Spleen (tissue), 11 donors: ENCODE results near the gene HMSD. TPM values are rescaled to one million over a fixed set of nuclear protein-coding genes. Genes with fewer than 3 reads are reported as not detected.
A peak's percentile ranks its signal among the peaks of the same experiment; 100 is the strongest.

Source experiments
- DNase-seq: peaks from one replicate; pipeline ENCODE4 v3.0.0-alpha.2; 2020
- H3K27ac ChIP-seq, 8 donors: fragments of 200-600 bp; sonication (generic) in 7 of 8; 1 replicate in 4 of 8; 2 replicates in 4 of 8; pipeline versions ENCODE4 v1.5.0 to v1.8.0; 2016 to 2021; ENCODE audit warnings: inconsistent platforms in 4 of 8, mild to moderate bottlenecking in 4 of 8, moderate library complexity in 1 of 8
- H3K27me3 ChIP-seq, 7 donors: fragments of 200-600 bp; sonication (generic) in 6 of 7; replicated peaks in 1 of 7; 1 replicate in 4 of 7; 2 replicates in 3 of 7; pipeline versions ENCODE4 v1.5.0 to v1.8.0; 2016 to 2021; ENCODE audit warnings: inconsistent platforms in 3 of 7, mild to moderate bottlenecking in 1 of 7
- H3K36me3 ChIP-seq, 6 donors: fragments of 200-600 bp; sonication (generic) in 5 of 6; 1 replicate in 4 of 6; 2 replicates in 2 of 6; pipeline versions ENCODE4 v1.5.0 to v1.8.0; 2016 to 2021; ENCODE audit warnings: inconsistent platforms in 2 of 6
- H3K4me1 ChIP-seq, 6 donors: fragments of 200-600 bp; sonication (generic) in 5 of 6; 1 replicate in 3 of 6; 2 replicates in 3 of 6; pipeline versions ENCODE4 v1.5.0 to v1.8.0; 2016 to 2021; ENCODE audit warnings: inconsistent platforms in 3 of 6
- H3K4me3 ChIP-seq, 8 donors: fragments of 200-600 bp; sonication (generic) in 7 of 8; 1 replicate in 4 of 8; 2 replicates in 4 of 8; pipeline versions ENCODE4 v1.5.0 to v1.8.0; 2016 to 2021; ENCODE audit warnings: inconsistent platforms in 4 of 8, mild to moderate bottlenecking in 4 of 8, moderate library complexity in 2 of 8
- H3K9me3 ChIP-seq, 8 donors: fragments of 200-600 bp; sonication (generic) in 7 of 8; 1 replicate in 4 of 8; 2 replicates in 4 of 8; pipeline versions ENCODE4 v1.5.0 to v1.8.0; 2016 to 2021; ENCODE audit warnings: inconsistent platforms in 4 of 8
- POLR2A ChIP-seq, 3 donors: fragments of 450-650 bp; IDR thresholded peaks; one replicate each; pipeline ENCODE4 v1.5.1; 2017; ENCODE audit warnings: antibody characterized with exemption in 3 of 3, mild to moderate bottlenecking in 1 of 3
- POLR2AphosphoS5 ChIP-seq, 3 donors: sonication (generic); formaldehyde crosslinking; IDR thresholded peaks; one replicate each; pipeline ENCODE4 v1.5.1; 2017; ENCODE audit warnings: antibody characterized with exemption in 3 of 3
- WGBS, 5 donors: extraction: QIAGEN DNeasy Blood & Tissue Kit in 3 of 5; methylation state at CpG; one replicate each; pipeline versions ENCODE4 v1.1.5 to v1.1.7; 2013 to 2018; 5-methylcytosine and 5-hydroxymethylcytosine counted together
- intact Hi-C: fragments of 100-400 bp; cut with DNase I; formaldehyde crosslinking; loops from one replicate; pipeline ENCODE4 v1.15.0; 2023; ENCODE audit warnings: low total_unique reads
- polyA plus RNA-seq, 3 donors: library from polyadenylated mRNA; stranded (reverse); fragments of 200-250 nt; gene quantifications; one replicate each; pipeline ENCODE4 v1.2.1, GENCODE V29; 2013
- total RNA-seq, 7 donors: library from RNA; depleted of rRNA in 3 of 7; stranded (reverse); fragments of >200 nt in 3 of 7; fragmentation: NEBNext Ultra II Directional in 4 of 7; extraction: Animal tissue kit (Norgen Biotek cat#: 25700) in 4 of 7; gene quantifications; one replicate each; pipeline versions ENCODE4 v1.1.0 to v1.2.1, GENCODE V29; 2016 to 2021
- TF ChIP-seq, protein P1 (sequence below), 11 experiments: fragments of 200-600 bp in 7 of 11; fragments of 450-650 bp in 4 of 11; sonication (generic) in 4 of 11; IDR thresholded peaks in 8 of 11; conservative IDR thresholded peaks in 3 of 11; 1 replicate in 7 of 11; 2 replicates in 4 of 11; pipeline versions ENCODE4 v1.4.0 to v1.8.0; 2016 to 2021; ENCODE audit warnings: antibody characterized with exemption in 11 of 11, inconsistent platforms in 4 of 11, mild to moderate bottlenecking in 1 of 11
- donor health status: healthy with polysubstance abuse.
- donor health status: DM: no; HTN: no; CAD: no; lungs with moderate emphysema.
- donor health status: DM: no; HTN: no; CAD: no.
- donor health status: Bipolar disorder and iron deficiency.
- donor health status: healthy.
- donor health status: DM: no; HTN: no; CAD: no.
- donor health status: DM: yes; HTN: yes; CAD: no.

The HMSD gene
- total and polyA plus RNA-seq, 10 donors = 0.23 to 2.2 (median 0.62) TPM; not detected in 3

DNA sequence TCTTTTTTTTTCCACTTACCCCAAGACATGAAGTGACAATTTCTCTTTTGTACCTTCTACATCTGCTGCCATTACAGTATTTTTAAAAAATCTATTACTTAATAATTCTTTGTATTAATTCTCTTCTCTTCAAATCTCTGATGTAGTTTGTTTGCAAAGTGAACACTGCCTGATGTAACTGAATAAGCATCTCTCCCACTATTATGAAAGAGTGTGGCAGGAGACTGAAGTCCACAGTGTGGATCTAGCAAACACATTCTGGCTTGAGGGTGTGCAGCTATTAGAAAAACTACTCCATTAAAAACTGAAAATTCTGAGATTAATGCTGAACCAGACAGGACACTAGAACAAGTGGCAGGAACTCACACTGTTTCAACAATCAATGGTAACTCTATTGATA, 15.8 kb downstream of the HMSD start:
- H3K4me3 ChIP-seq = no peak overlapping the region
- no peak for DNase-seq
- no peak overlapping the region for H3K27ac ChIP-seq
- H3K4me1 ChIP-seq = peaks cover 3 to 21% (median 7%) of the 10 kb centered on the region in 6 donors
- H3K36me3 ChIP-seq = no peaks in the 10 kb centered on the region
- TF ChIP-seq, protein P1, sequence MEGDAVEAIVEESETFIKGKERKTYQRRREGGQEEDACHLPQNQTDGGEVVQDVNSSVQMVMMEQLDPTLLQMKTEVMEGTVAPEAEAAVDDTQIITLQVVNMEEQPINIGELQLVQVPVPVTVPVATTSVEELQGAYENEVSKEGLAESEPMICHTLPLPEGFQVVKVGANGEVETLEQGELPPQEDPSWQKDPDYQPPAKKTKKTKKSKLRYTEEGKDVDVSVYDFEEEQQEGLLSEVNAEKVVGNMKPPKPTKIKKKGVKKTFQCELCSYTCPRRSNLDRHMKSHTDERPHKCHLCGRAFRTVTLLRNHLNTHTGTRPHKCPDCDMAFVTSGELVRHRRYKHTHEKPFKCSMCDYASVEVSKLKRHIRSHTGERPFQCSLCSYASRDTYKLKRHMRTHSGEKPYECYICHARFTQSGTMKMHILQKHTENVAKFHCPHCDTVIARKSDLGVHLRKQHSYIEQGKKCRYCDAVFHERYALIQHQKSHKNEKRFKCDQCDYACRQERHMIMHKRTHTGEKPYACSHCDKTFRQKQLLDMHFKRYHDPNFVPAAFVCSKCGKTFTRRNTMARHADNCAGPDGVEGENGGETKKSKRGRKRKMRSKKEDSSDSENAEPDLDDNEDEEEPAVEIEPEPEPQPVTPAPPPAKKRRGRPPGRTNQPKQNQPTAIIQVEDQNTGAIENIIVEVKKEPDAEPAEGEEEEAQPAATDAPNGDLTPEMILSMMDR (IDR thresholded peaks at IDR 0.05 in 8 of 11, conservative IDR thresholded peaks at IDR 0.05 in 3 of 11) = no peak
- no peak for TF ChIP-seq POLR2AphosphoS5 (IDR thresholded peaks at IDR 0.05)
- TF ChIP-seq POLR2A (IDR thresholded peaks at IDR 0.05) = no peak
- intact Hi-C loops = no loop called here
- H3K9me3 ChIP-seq = no peaks in the 10 kb centered on the region
- no peaks in the 10 kb centered on the region for H3K27me3 ChIP-seq

DNA sequence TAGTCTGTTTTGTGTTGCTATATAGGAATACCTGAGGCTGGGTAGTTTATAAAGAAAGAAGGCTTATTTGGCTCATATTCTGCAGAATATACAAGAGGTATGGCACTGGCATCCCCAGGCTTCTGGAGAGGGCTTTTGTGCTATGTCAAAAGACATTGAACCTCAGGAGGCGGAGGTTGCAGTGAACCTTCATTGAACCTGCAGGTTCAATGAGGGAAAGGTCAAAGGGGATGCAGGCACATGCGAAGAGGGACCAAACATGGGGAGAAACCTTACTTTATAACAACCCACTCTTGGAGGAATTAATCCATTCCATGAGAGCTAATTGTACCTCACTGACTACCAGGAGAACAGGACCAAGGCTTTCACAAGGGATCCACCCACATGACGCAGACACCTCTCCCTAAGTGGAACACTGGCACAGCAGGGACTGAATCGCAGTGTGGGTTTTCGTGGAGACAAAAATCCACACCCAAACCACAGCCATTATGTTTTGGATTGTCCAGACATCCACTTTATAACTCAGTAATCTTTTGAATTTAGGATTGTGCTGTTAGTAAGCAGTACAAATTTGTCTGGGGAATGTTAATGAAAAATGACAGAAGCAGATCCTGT, 16.7 kb downstream of the HMSD start:
- Histone ChIP-seq H3K9me3 (no peaks in the 10 kb centered on the region), H3K4me3 (no peak overlapping the region), H3K27me3 (no peaks in the 10 kb centered on the region), H3K36me3 (no peaks in the 10 kb centered on the region), H3K4me1 (peaks cover 4 to 26% (median 8%) of the 10 kb centered on the region in 6 donors), H3K27ac (no peak overlapping the region)
- WGBS, 5 donors = 84 to 95% (median 87%) methylated on average over 5 of the region's 5 CpGs
- no peak for DNase-seq
- no peak for TF ChIP-seq POLR2A (IDR thresholded peaks at IDR 0.05)
- no peak for TF ChIP-seq POLR2AphosphoS5 (IDR thresholded peaks at IDR 0.05)
- TF ChIP-seq, protein P1 (IDR thresholded peaks at IDR 0.05 in 8 of 11, conservative IDR thresholded peaks at IDR 0.05 in 3 of 11) = no peak
- intact Hi-C loops = no loop called here

DNA sequence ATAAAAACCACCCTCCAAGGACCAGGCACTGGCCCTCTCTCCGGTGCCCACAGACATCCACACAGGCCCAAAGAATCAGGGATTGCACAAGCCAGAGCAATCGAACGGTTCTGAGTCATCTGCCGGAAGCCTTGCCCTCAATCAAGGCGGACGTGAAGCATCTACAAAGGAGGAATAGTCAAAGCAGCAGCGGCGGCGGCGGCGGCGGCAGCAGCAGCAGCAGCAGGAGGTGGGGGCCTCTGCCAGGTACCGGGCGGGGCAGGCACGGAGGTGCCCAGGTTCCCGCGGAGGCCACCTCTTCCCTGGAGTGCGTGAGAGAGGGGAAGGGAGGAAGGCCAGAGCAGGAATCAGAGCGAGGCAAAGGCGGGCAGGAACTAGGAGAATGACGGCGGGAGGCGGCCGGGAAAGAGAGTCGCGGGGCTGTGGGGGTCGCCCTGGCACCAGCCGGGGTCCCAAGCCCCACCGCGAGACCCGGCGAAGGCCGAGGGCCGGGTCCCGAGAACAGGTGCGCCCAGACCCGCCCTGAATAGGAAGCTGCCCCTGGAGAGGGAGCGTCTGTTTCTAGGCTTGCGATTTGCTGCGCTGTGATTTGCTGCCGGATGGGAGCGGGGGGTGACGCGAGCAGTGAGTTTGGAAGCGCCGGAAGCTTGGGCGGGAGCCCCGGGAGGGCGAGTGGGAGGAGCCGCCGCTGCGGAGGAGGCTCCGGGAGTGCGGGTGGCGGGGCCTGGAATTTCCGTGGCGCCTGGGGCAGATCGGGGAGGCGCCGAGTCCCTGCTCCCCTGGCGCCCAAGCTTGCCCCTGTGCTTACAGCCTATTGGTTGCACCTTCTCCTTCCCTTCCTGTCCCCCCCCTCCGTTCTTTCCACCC, 21.1 kb downstream of the HMSD start, which contains the start of gene SERPINB8:
Gene SERPINB8 (plus strand): TSS at position 140 of the 867 bp plus-strand sequence. CDS start 8,228 bp downstream, outside the sequence.
- intact Hi-C loops = no loop called here
- Histone ChIP-seq H3K27ac (peak within 1 kb of the TSS; percentile 95 to 99 (median 98)), H3K36me3 (no peaks in the 10 kb centered on the region), H3K27me3 (no peaks in the 10 kb centered on the region), H3K9me3 (no peaks in the 10 kb centered on the region), H3K4me1 (peaks cover 15 to 48% (median 24%) of the 10 kb centered on the region in 6 donors), H3K4me3 (peak within 1 kb of the TSS; percentile 71 to 90 (median 85))
- TF ChIP-seq POLR2A (IDR thresholded peaks at IDR 0.05) = no peak
- TF ChIP-seq, protein P1 (IDR thresholded peaks at IDR 0.05 in 8 of 11, conservative IDR thresholded peaks at IDR 0.05 in 3 of 11) = no peak
- TF ChIP-seq POLR2AphosphoS5 (IDR thresholded peaks at IDR 0.05) = peak; percentile 84 to 92 (median 90)
- peak; percentile 94 for DNase-seq
- WGBS, 5 donors = 0 to 1% (median 0%) methylated on average over 36 to 62 of the region's 62 CpGs

DNA sequence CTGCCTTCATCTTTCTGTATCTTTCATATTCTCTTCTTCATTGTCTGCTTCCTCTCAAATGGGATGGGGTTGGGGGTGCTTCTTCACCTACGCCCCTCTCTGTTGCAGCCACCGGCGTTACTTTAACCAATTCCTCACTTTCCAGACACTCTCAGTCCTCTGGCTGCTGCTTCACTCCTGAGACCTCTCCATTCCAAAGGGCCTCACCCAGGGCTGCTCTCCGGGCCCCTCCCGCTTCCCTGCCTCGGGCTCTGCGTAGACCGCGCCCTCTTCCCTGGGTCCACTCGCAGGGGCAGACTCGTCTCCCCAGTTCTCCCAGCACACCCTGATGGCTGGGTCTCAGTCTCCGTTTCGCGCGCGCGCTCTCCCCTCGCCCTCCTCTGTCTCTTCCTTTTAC, 21.7 kb downstream of the HMSD start:
- H3K4me1 ChIP-seq = peaks cover 15 to 54% (median 30%) of the 10 kb centered on the region in 6 donors
- no peaks in the 10 kb centered on the region for H3K27me3 ChIP-seq
- peak; percentile 84 for DNase-seq
- H3K9me3 ChIP-seq = no peaks in the 10 kb centered on the region
- H3K36me3 ChIP-seq = no peaks in the 10 kb centered on the region
- intact Hi-C loops = no loop called here
- H3K4me3 ChIP-seq = peak overlapping the region; percentile 71 to 90 (median 85)
- whole genome bisulfite sequencing, 5 donors = 31 to 42% (median 37%) methylated on average over 18 of the region's 18 CpGs
- TF ChIP-seq, protein P1 (IDR thresholded peaks at IDR 0.05 in 8 of 11, conservative IDR thresholded peaks at IDR 0.05 in 3 of 11) = no peak
- TF ChIP-seq POLR2A (IDR thresholded peaks at IDR 0.05) = no peak
- TF ChIP-seq POLR2AphosphoS5 (IDR thresholded peaks at IDR 0.05) = no peak
- H3K27ac ChIP-seq = peak overlapping the region; percentile 95 to 99 (median 98)
